ENCODE data around the gene SPATS2L.

DNA sequence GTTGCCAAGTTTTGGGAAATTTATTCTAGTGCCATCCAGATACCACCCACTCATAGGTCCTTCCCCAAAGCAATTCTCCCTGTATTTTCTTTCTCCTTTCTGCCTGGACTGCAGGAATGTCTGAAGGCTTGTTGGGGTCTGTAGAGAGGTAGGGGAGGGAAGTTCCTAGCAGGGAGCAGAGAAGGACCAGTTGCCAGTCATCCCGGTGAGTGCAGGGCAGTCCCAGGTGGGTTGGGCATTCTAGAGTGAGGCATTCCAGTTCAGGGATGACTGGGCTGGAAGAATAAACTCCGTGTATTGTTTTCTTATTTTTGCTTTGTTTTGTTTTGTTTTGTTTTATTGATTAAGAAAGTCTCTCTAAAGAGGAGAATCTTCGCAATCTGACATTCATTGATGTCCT lies 58.1 kb downstream of the SPATS2L start:
- TF ChIP-seq, protein P1, sequence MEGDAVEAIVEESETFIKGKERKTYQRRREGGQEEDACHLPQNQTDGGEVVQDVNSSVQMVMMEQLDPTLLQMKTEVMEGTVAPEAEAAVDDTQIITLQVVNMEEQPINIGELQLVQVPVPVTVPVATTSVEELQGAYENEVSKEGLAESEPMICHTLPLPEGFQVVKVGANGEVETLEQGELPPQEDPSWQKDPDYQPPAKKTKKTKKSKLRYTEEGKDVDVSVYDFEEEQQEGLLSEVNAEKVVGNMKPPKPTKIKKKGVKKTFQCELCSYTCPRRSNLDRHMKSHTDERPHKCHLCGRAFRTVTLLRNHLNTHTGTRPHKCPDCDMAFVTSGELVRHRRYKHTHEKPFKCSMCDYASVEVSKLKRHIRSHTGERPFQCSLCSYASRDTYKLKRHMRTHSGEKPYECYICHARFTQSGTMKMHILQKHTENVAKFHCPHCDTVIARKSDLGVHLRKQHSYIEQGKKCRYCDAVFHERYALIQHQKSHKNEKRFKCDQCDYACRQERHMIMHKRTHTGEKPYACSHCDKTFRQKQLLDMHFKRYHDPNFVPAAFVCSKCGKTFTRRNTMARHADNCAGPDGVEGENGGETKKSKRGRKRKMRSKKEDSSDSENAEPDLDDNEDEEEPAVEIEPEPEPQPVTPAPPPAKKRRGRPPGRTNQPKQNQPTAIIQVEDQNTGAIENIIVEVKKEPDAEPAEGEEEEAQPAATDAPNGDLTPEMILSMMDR (tag by site-specific recombination; IDR thresholded peaks at IDR 0.05) = no peak
- TF ChIP-seq, protein P2, sequence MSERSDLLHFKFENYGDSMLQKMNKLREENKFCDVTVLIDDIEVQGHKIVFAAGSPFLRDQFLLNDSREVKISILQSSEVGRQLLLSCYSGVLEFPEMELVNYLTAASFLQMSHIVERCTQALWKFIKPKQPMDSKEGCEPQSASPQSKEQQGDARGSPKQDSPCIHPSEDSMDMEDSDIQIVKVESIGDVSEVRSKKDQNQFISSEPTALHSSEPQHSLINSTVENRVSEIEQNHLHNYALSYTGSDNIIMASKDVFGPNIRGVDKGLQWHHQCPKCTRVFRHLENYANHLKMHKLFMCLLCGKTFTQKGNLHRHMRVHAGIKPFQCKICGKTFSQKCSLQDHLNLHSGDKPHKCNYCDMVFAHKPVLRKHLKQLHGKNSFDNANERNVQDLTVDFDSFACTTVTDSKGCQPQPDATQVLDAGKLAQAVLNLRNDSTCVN (tag by site-specific recombination; optimal IDR thresholded peaks at IDR 0.05) = no peak
- TF ChIP-seq, protein P3, sequence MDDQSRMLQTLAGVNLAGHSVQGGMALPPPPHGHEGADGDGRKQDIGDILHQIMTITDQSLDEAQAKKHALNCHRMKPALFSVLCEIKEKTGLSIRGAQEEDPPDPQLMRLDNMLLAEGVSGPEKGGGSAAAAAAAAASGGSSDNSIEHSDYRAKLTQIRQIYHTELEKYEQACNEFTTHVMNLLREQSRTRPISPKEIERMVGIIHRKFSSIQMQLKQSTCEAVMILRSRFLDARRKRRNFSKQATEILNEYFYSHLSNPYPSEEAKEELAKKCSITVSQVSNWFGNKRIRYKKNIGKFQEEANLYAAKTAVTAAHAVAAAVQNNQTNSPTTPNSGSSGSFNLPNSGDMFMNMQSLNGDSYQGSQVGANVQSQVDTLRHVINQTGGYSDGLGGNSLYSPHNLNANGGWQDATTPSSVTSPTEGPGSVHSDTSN (CRISPR knock-in tag; IDR thresholded peaks at IDR 0.05) = no peak
- TF ChIP-seq RBAK (tag by site-specific recombination; IDR thresholded peaks at IDR 0.05) = no peak
- TF ChIP-seq ZNF777 (tag by site-specific recombination; IDR thresholded peaks at IDR 0.05; ENCODE audit: borderline replicate concordance) = no peak
- no peak for TF ChIP-seq IKZF3 (tag by site-specific recombination; IDR thresholded peaks at IDR 0.05)
- no peak for TF ChIP-seq ZNF776 (tag by site-specific recombination; IDR thresholded peaks at IDR 0.05; ENCODE audit: borderline replicate concordance)
- TF ChIP-seq, protein P4, sequence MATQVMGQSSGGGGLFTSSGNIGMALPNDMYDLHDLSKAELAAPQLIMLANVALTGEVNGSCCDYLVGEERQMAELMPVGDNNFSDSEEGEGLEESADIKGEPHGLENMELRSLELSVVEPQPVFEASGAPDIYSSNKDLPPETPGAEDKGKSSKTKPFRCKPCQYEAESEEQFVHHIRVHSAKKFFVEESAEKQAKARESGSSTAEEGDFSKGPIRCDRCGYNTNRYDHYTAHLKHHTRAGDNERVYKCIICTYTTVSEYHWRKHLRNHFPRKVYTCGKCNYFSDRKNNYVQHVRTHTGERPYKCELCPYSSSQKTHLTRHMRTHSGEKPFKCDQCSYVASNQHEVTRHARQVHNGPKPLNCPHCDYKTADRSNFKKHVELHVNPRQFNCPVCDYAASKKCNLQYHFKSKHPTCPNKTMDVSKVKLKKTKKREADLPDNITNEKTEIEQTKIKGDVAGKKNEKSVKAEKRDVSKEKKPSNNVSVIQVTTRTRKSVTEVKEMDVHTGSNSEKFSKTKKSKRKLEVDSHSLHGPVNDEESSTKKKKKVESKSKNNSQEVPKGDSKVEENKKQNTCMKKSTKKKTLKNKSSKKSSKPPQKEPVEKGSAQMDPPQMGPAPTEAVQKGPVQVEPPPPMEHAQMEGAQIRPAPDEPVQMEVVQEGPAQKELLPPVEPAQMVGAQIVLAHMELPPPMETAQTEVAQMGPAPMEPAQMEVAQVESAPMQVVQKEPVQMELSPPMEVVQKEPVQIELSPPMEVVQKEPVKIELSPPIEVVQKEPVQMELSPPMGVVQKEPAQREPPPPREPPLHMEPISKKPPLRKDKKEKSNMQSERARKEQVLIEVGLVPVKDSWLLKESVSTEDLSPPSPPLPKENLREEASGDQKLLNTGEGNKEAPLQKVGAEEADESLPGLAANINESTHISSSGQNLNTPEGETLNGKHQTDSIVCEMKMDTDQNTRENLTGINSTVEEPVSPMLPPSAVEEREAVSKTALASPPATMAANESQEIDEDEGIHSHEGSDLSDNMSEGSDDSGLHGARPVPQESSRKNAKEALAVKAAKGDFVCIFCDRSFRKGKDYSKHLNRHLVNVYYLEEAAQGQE (tag by site-specific recombination; IDR thresholded peaks at IDR 0.05) = no peak
- TF ChIP-seq ZNF670 (tag by site-specific recombination; IDR thresholded peaks at IDR 0.05; ENCODE audit: low read depth) = no peak

Measured in HEK293 (cell line).